Fibroblast of upper back skin (primary cell): ENCODE data around the gene TMX2.

Experiments used
- DNase-seq: peaks from one replicate; pipeline ENCODE4 v3.0.0-alpha.2; 2013

The TMX2 gene

GRCh38 chr11:57771365-57771764, 59.0 kb downstream of the TMX2 start:
- DNase-seq, result no peak

- no peak for DNase-seq
Observed at GRCh38 chr11:57772562-57772961, 60.2 kb downstream of the TMX2 start.

GRCh38 chr11:57773026-57773598, 60.7 kb downstream of the TMX2 start:
- DNase-seq, result no peak

GRCh38 chr11:57775491-57775890, 63.1 kb downstream of the TMX2 start:
- DNase-seq, result no peak

DNA sequence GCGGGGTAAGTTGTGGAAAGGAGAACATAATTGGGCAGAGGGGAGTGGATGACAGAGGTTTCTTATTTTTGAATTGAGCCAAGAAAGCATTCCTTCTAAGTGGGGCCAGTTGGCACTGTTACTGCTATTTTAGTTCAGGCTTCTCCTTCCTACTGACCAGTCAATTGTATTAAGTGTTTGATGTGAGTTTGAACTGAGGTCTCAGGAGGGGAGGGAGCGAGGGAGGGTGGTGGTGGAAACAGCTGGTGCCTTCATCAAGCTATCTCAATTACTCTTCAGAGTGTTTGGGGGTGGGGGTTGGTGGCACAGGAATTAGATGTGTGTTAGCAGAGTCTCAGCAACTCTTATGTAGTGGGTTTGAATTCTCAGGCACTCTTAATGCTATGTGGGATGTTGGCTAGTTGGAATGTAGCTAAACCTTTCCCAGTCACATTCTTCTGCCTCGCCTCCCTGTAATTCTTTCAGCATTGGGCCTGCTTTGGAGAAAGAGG, 63.7 kb downstream of the TMX2 start:
- peak; percentile 84 for DNase-seq

DNA sequence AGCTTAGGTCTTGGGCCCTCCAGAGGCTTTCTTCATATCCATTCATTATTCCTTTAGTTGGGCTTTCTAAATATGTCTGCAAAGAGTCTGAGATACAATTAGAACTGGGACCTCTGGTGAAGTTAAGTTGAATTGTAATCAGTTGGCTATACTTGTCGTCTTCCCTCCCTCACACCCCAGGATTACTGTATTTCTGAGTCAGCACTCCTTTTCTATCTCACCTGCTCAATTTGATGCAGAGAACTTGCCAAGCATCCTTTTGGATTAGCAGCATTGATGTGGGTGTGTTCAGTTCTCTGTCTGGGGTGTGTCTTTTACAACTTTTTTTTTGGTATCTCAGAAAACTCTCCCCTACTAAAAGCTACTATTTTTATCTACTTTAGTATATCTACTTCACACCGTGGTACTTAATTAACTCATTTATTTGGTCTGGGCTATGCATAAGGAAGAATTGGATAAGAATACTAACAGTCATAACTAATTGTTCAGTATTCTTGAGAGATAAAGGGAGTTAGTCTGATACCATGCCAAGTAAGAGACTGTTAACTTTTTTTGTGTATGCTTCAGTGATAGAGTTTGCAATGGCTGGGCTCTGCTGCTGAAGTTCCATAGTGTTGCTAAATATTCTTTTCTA, 64.3 kb downstream of the TMX2 start:
- DNase-seq, result no peak

DNA sequence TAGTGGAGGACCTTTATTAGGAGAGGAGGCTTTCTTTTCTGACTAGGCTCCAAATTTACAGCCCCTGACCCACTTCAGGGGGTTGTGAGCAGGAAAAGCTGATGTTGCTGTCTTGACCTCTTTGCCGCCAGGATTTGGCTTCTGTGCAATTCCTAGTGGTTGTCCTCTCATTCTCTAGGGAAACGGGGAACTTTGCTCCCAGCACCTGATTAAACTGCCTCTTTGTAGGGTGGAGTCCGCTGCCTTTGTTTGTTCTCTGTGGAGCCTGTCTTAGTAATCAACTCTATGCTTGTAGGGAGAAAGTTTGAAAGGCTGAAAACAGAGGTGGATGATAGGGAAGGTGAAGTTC, 65.5 kb downstream of the TMX2 start:
- DNase-seq, result no peak

GRCh38 chr11:57778318-57779037, 66.1 kb downstream of the TMX2 start:
- peak; percentile 98 for DNase-seq

DNA sequence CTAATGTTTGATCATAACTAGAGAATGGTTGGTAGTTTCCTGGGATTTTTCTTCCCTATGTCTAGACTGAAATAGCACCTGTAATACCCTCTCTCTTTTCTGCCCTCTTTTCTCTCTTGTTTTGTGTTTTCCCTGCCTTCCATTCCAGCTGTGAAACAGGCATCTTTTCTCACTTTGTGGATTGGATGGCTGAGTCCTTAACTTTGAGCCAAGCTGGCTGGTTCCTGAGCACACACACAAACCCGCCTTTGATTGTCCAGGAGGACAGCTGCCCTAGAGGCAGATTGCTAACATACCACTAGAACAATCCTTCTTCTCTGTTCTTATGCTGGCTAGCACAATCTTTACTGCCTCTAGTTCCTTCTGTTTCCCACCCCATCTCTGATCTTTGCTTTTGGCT, 66.9 kb downstream of the TMX2 start:
- no peak for DNase-seq

- DNase-seq, result no peak
Observed at GRCh38 chr11:57781529-57781943, 69.1 kb downstream of the TMX2 start.

DNA sequence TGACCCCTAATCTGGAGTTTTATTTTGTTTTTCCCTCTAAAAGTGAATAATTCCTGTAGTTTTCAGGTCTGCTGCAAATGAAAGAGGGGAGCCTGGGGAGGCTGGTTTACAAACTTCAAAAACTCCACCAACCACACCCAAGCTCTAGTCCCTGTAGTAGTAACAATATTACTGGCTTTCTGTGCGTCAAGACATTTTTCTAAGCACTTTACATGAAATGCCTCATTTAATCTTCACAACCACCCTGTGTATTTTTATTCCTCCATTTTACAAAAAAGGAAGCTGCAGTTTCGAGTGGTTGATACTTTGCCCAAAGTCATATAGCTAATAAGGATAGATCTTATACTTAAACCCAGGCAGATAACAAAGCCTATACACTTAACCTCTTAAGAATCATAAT, 72.7 kb downstream of the TMX2 start:
- DNase-seq, result no peak

GRCh38 chr11:57786436-57786835, 74.0 kb downstream of the TMX2 start:
- DNase-seq, result peak; percentile 33

DNA sequence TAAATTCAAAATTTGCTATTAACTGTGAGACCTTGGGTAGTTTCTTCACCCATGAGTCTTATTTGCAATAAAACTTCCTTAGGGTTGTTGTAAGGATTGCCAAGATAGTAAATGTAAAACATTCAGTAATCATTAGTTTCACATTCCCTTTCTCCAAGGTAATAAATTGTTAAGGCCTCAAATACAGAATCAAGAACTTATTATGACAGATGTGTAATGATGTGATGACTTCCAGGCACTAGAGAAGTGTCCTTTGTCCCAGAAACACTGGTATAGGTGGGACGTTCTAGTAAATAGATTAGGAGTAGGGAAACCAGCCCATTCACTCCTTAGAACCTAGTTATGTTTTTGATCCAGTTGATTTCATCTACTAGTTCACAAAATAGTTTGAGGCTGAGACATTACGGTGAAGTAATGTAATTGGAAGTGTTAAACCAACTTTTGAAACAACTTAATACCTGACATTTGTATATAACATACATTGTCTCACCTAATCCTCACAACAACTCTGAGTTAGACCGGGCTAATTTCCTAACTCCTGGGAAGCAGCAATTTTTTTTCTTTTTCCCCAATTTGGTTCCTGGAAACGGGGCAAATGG, 74.7 kb downstream of the TMX2 start:
- DNase-seq, result no peak

DNA sequence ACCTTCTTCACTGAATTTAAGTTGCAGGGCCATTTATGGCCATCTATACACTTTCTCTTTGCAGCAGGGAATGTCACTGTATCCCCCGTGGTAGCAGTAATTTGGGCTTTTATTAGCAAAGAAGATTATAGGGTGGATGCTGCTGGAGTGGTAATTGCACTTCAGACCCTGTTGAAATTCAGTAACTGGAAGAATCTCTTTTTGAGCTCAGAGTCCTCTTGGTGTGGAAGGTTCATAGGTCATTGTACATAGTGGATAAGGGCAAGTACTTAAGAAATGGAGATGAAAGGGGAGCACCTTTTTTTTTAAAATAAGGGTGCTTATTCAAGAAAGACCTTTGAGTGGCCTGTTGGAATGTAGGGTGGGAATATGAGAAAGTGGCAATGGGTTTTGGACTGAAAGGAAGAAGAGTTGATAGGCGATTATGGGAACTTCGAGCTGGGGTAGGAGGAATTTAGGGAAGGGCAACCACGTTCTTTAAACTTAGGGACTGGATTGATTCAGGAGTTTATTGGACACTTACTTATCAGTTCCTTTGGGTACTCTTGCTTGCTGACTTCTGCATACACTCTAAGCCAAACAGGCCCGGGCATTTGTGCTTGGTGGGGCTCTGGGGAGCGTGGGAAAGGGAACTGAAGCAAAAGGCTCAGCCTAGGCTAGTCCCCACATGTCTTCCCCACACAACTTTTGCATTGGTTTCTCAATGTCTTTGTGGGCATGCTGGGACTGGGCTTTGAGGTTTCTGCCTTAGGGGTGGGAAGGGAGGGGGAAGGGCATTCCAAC, 75.7 kb downstream of the TMX2 start:
- DNase-seq, result no peak

DNA sequence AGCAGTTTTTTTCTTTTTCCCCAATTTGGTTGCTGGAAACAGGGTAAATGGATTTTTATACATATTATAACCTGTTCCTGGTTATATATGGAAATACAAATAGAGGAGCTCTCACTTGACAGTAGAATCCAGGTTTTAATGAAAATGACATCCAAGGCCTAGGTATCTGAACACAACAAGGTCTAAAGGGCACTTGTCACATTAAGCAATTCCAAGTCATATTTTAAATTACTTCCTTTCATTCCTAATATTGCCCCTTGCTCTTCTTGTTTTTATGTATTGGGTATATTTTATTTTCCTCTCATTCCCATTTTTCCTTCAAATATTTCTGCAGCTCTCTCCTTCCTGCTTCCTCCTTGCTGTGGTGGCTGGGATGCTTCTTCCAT, 76.3 kb downstream of the TMX2 start:
- no peak for DNase-seq
